HepG2 (cell line): Measurements from ENCODE around the gene NRP1. TPM values are rescaled to one million over a fixed set of nuclear protein-coding genes. Genes with fewer than 3 reads are reported as not detected.
A peak's percentile ranks its signal among the peaks of the same experiment; 100 is the strongest.

Experiments
- ATAC-seq: fragments of 200-7000 bp; cut with Tn5 transposase; 3 replicates; pipeline ENCODE4 v1.9.1; 2020; ENCODE audit warnings: mild to moderate bottlenecking, moderate library complexity
- BruUV-seq: library from RNA; stranded (reverse); fragments of 400-500 nt; replicated peaks from 2 replicates; lab custom pipeline; 2021; lab: Mats Ljungman, UMichigan
- CTCF ChIA-PET: fragments of 300-600 bp; formaldehyde crosslinking; extraction: SDS; loops from one replicate; lab custom pipeline; 2021; ENCODE audit warnings: low total read pairs, inconsistent platforms, low intra/inter-chr PET ratio; lab: Yijun Ruan, JAX
- POLR2A ChIA-PET: fragments of 350-600 bp; sonication (Branson Sonifier 250); formaldehyde crosslinking; loops from one replicate; lab custom pipeline; 2020; ENCODE audit warnings: antibody characterized with exemption, inconsistent platforms; lab: Yijun Ruan, JAX
- DNase-seq: peaks from one replicate; pipeline ENCODE4 v3.0.0-alpha.2; 2015; ENCODE audit warnings: low spot score
- FAIRE-seq: peaks from 3 replicates; lab custom pipeline; 2011; peaks lifted over from hg19 to GRCh38; lab: Jason Lieb, UNC
- H2AFZ ChIP-seq: one replicate; pipeline ENCODE4 v1.6.1; 2011; ENCODE audit warnings: low read length, inconsistent platforms
- H3K27ac ChIP-seq: fragments of 300-600 bp; 3 replicates; pipeline ENCODE4 v1.8.0; 2011; ENCODE audit warnings: mixed run types, mild to moderate bottlenecking, mixed read lengths, low read length, inconsistent platforms; ENCODE audit not compliant: insufficient read depth; ENCODE audit errors: extremely low read length
- H3K27me3 ChIP-seq, 2 experiments: fragments of 200-600 bp in 1 of 2; 2 replicates in 1 of 2; 3 replicates in 1 of 2; pipeline versions ENCODE4 v1.6.0 to v1.8.0; 2011; ENCODE audit warnings: low read length in 2 of 2, mild to moderate bottlenecking in 2 of 2, moderate library complexity in 2 of 2, inconsistent platforms in 1 of 2; ENCODE audit not compliant: insufficient read depth in 2 of 2, control insufficient read depth in 1 of 2
- H3K36me3 ChIP-seq, 2 experiments: fragments of 200-600 bp in 1 of 2; replicated peaks in 1 of 2; 2 replicates in 1 of 2; 3 replicates in 1 of 2; pipeline versions ENCODE4 v1.5.1 to v1.8.0; 2011; ENCODE audit warnings: low read length in 2 of 2, inconsistent platforms in 1 of 2; ENCODE audit not compliant: insufficient read depth in 2 of 2, control insufficient read depth in 1 of 2
- H3K4me1 ChIP-seq: 2 replicates; pipeline ENCODE4 v1.5.1; 2012; ENCODE audit warnings: low read length, inconsistent platforms; ENCODE audit not compliant: insufficient read depth
- H3K4me2 ChIP-seq: 2 replicates; pipeline ENCODE4 v1.6.0; 2011; ENCODE audit warnings: low read depth, low read length, inconsistent platforms
- H3K4me3 ChIP-seq, 3 experiments: fragments of 200-600 bp in 1 of 3; sonication (generic), shearing (Covaris generic) in 1 of 3; replicated peaks in 1 of 3; 2 replicates each; pipeline ENCODE4 v1.5.1; 2011 to 2016; ENCODE audit warnings: low read length in 3 of 3, inconsistent platforms in 2 of 3, low read depth in 2 of 3, mild to moderate bottlenecking in 2 of 3, control low read depth in 1 of 3, mixed read lengths in 1 of 3; ENCODE audit not compliant: insufficient read depth in 1 of 3
- H3K79me2 ChIP-seq: one replicate; pipeline ENCODE4 v1.6.1; 2011; ENCODE audit warnings: low read length, inconsistent platforms; ENCODE audit not compliant: insufficient read depth
- H3K9ac ChIP-seq: 2 replicates; pipeline ENCODE4 v1.6.0; 2011; ENCODE audit warnings: mild to moderate bottlenecking, low read depth, low read length, inconsistent platforms; ENCODE audit not compliant: insufficient read depth
- H3K9me3 ChIP-seq: 2 replicates; pipeline ENCODE4 v1.5.1; 2012; ENCODE audit warnings: mild to moderate bottlenecking, low read length
- H4K20me1 ChIP-seq: 2 replicates; pipeline ENCODE4 v1.6.0; 2011; ENCODE audit warnings: inconsistent platforms, mild to moderate bottlenecking, low read length, moderate library complexity; ENCODE audit not compliant: insufficient read depth
- HBP1 ChIP-seq: IDR thresholded peaks from 2 replicates; pipeline ENCODE4 v1.6.1; 2016; ENCODE audit warnings: low read depth, control low read depth
- MLX ChIP-seq: IDR thresholded peaks from 2 replicates; pipeline ENCODE4 v1.6.1; 2016
- ZBTB33 ChIP-seq: sonication (generic); formaldehyde crosslinking; IDR thresholded peaks from 2 replicates; pipeline ENCODE4 v1.4.0; 2020; ENCODE audit warnings: missing genetic modification reagents
- ZBTB38 ChIP-seq: sonication (generic); formaldehyde crosslinking; IDR thresholded peaks from 2 replicates; pipeline ENCODE4 v1.5.1; 2020; ENCODE audit warnings: mild to moderate bottlenecking, missing genetic modification reagents
- ZNF572 ChIP-seq: sonication (generic); formaldehyde crosslinking; IDR thresholded peaks from 2 replicates; pipeline ENCODE4 v1.5.1; 2020; ENCODE audit warnings: mild to moderate bottlenecking, missing genetic modification reagents
- WGBS: methylation state at CpG from one replicate; pipeline ENCODE4 v1.1.6; 2017; ENCODE audit warnings: low lambda C conversion rate; 5-methylcytosine and 5-hydroxymethylcytosine counted together
- in situ Hi-C: cut with HindIII; loops from 2 replicates; pipeline ENCODE4 v1.10.0; 2017; ENCODE audit warnings: low pct_unique_long_range_greater_than_20kb; ENCODE audit not compliant: extremely low pct_ligation_motif_present
- intact Hi-C: fragments of 100-400 bp; cut with micrococcal nuclease; formaldehyde crosslinking; loops from one replicate; pipeline ENCODE4 v1.10.0; 2022; ENCODE audit not compliant: unreplicated experiment
- polyA plus RNA-seq, 8 experiments: library from polyadenylated mRNA; depleted of rRNA in 3 of 8; stranded (reverse) in 7 of 8; unstranded in 1 of 8; fragments of >200 nt; fragmentation: Illumina TruSeq in 4 of 8; extraction: Trizol in 4 of 8; gene quantifications; 2 replicates each; pipeline versions ENCODE4 v1.2.1 to v1.2.3, GENCODE V29; 2011 to 2016; ENCODE audit warnings: low read depth in 4 of 8, missing spikeins in 1 of 8, mixed read lengths in 1 of 8; ENCODE audit not compliant: insufficient read depth in 1 of 8
- total RNA-seq, 5 experiments: library from RNA; depleted of rRNA; stranded (reverse); fragments of >200 nt; fragmentation: Illumina TruSeq; extraction: Trizol; gene quantifications; 2 replicates each; pipeline ENCODE4 v1.2.3, GENCODE V29; 2016; ENCODE audit warnings: low read depth in 1 of 5

The NRP1 gene
- total and polyA plus RNA-seq, 2 of the 13 experiments (the other 11 are each of a cell fraction or from before 2014, with no cell fraction given): 5.3 to 5.8 TPM

- Histone ChIP-seq H3K9ac (no peak overlapping the region), H3K4me3 (no peak overlapping the region), H3K4me2 (no peak overlapping the region), H3K79me2 (no peaks in the 10 kb centered on the region), H3K9me3 (no peaks in the 10 kb centered on the region), H3K4me1 (peaks cover 79% of the 10 kb centered on the region), H3K27ac (no peak overlapping the region), H3K27me3 (no peaks in the 10 kb centered on the region), H4K20me1 (no peaks in the 10 kb centered on the region), H3K36me3 (no peaks in the 10 kb centered on the region), H2AFZ (no peak overlapping the region)
- in situ Hi-C loops: no loop called here
- no peak for FAIRE-seq
- 99% methylated on average over 5 of the region's 5 CpGs for WGBS
- ChIA-PET POLR2A (interaction anchor here (1.2 kb wide), 1 partner anchor 19 kb away, joined by 6 read pairs; no protein-coding TSS in a partner anchor), CTCF (no interaction called here)
- intact Hi-C loops: no loop called here
- no peak for ATAC-seq
- DNase-seq: no peak
- BruUV-seq: no TSS peak
- TF ChIP-seq MLX (CRISPR knock-in tag): no peak
- TF ChIP-seq HBP1: no peak
Measured at GRCh38 chr10:33260403-33261149, 73.9 kb downstream of the NRP1 start.

- Histone ChIP-seq H3K4me3 (no peak overlapping the region), H3K4me2 (no peak overlapping the region), H3K36me3 (no peaks in the 10 kb centered on the region), H3K4me1 (peaks cover 79% of the 10 kb centered on the region), H3K9me3 (no peaks in the 10 kb centered on the region), H4K20me1 (no peaks in the 10 kb centered on the region), H3K27me3 (no peaks in the 10 kb centered on the region), H2AFZ (no peak overlapping the region), H3K27ac (no peak overlapping the region), H3K79me2 (no peaks in the 10 kb centered on the region), H3K9ac (no peak overlapping the region)
- intact Hi-C loops: no loop called here
- CTCF ChIA-PET: no interaction called here
- 83% methylated on average over 9 of the region's 9 CpGs for WGBS
- POLR2A ChIA-PET: no interaction called here
- no peak for FAIRE-seq
- in situ Hi-C loops: no loop called here
- no TSS peak for BruUV-seq
- no peak for DNase-seq
- ATAC-seq: no peak
- no peak for TF ChIP-seq ZNF572
- TF ChIP-seq ZBTB33: peak; percentile 52; the same call in 1 of the 2 replicates
- no peak for TF ChIP-seq ZBTB38 (CRISPR knock-in tag)
Measured at GRCh38 chr10:33258967-33259366, 75.5 kb downstream of the NRP1 start.
